Measurements from ENCODE around the gene CDKN2B. TPM values are rescaled to one million over a fixed set of nuclear protein-coding genes. Genes with fewer than 3 reads are reported as not detected.

CDKN2B gene
- total RNA-seq, 2 donors from 2014 or later, result 4.5 to 11.4 TPM

GRCh38 chr9:21982391-21982790 lies 26.7 kb downstream of the CDKN2B start:
- Histone ChIP-seq H3K9ac (ENCODE audit: extremely low read depth, low read length, poor library complexity, severe bottlenecking) (no peak overlapping the region), H3K4me3 (ENCODE audit: low read length) (no peak overlapping the region), H3K36me3 (ENCODE audit: control insufficient read depth, insufficient read depth, low read length) (no peaks in the 10 kb centered on the region), H3K27ac (ENCODE audit: low read depth, low read length) (no peak overlapping the region), H3K4me1 (ENCODE audit: control insufficient read depth, insufficient read depth, low read length) (no peaks in the 10 kb centered on the region), H3K27me3 (ENCODE audit: control insufficient read depth, insufficient read depth, low read length, poor library complexity, severe bottlenecking) (peaks cover 96% of the 10 kb centered on the region), H3K9me3 (ENCODE audit: control insufficient read depth, low read length) (no peaks in the 10 kb centered on the region)
- peaks cover 95% of the 10 kb centered on the region for H3K27me3 Mint-ChIP-seq (ENCODE audit: insufficient read depth)
- no peaks in the 10 kb centered on the region for H3K9me3 Mint-ChIP-seq
- TF ChIP-seq CTCF (conservative IDR thresholded peaks at IDR 0.05), result no peak
- H3K27ac Mint-ChIP-seq, result no peak overlapping the region
- H3K4me3 Mint-ChIP-seq, result no peak overlapping the region
- no peaks in the 10 kb centered on the region for H3K4me1 Mint-ChIP-seq
- no peaks in the 10 kb centered on the region for H3K36me3 Mint-ChIP-seq (ENCODE audit: low read depth)
- DNase-seq, result no peak
- no CpG with 5 or more reads among the region's 1 CpG for WGBS, 2 experiments (ENCODE audit: insufficient coverage in 1 of 2, insufficient read length in 1 of 2)

GRCh38 chr9:21976334-21976875 lies 32.7 kb downstream of the CDKN2B start:
- H3K9me3 ChIP-seq (ENCODE audit: control insufficient read depth, low read length), result no peaks in the 10 kb centered on the region
- H3K36me3 Mint-ChIP-seq (ENCODE audit: low read depth), result no peaks in the 10 kb centered on the region
- H3K27me3 Mint-ChIP-seq (ENCODE audit: insufficient read depth), result peaks cover 96% of the 10 kb centered on the region
- no peak overlapping the region for H3K4me3 ChIP-seq (ENCODE audit: low read length)
- no peak overlapping the region for H3K27ac ChIP-seq (ENCODE audit: low read depth, low read length)
- DNase-seq, result no peak
- no peaks in the 10 kb centered on the region for H3K4me1 ChIP-seq (ENCODE audit: control insufficient read depth, insufficient read depth, low read length)
- no peaks in the 10 kb centered on the region for H3K36me3 ChIP-seq (ENCODE audit: control insufficient read depth, insufficient read depth, low read length)
- no peak overlapping the region for H3K9ac ChIP-seq (ENCODE audit: extremely low read depth, low read length, poor library complexity, severe bottlenecking)
- H3K4me1 Mint-ChIP-seq, result peaks cover 5% of the 10 kb centered on the region
- 37 to 38% methylated on average over 12 to 19 of the region's 19 CpGs for WGBS, 2 experiments (ENCODE audit: insufficient coverage in 1 of 2, insufficient read length in 1 of 2)
- no peaks in the 10 kb centered on the region for H3K9me3 Mint-ChIP-seq
- H3K4me3 Mint-ChIP-seq, result no peak overlapping the region
- no peak overlapping the region for H3K27ac Mint-ChIP-seq
- no peak for TF ChIP-seq CTCF (conservative IDR thresholded peaks at IDR 0.05)
- peaks cover 96% of the 10 kb centered on the region for H3K27me3 ChIP-seq (ENCODE audit: control insufficient read depth, insufficient read depth, low read length, poor library complexity, severe bottlenecking)

GRCh38 chr9:21974722-21975409 lies 34.2 kb downstream of the CDKN2B start:
- Mint-ChIP-seq H3K36me3 (ENCODE audit: low read depth) (no peaks in the 10 kb centered on the region), H3K4me3 (peak overlapping the region; percentile 64), H3K4me1 (peaks cover 9% of the 10 kb centered on the region), H3K27ac (no peak overlapping the region), H3K27me3 (ENCODE audit: insufficient read depth) (peaks cover 99% of the 10 kb centered on the region), H3K9me3 (no peaks in the 10 kb centered on the region)
- Histone ChIP-seq H3K27ac (ENCODE audit: low read depth, low read length) (no peak overlapping the region), H3K4me3 (ENCODE audit: low read length) (peak overlapping the region; percentile 80), H3K9ac (ENCODE audit: extremely low read depth, low read length, poor library complexity, severe bottlenecking) (no peak overlapping the region), H3K4me1 (ENCODE audit: control insufficient read depth, insufficient read depth, low read length) (no peaks in the 10 kb centered on the region), H3K9me3 (ENCODE audit: control insufficient read depth, low read length) (peaks cover 5% of the 10 kb centered on the region), H3K36me3 (ENCODE audit: control insufficient read depth, insufficient read depth, low read length) (no peaks in the 10 kb centered on the region), H3K27me3 (ENCODE audit: control insufficient read depth, insufficient read depth, low read length, poor library complexity, severe bottlenecking) (peaks cover 100% of the 10 kb centered on the region)
- no peak for TF ChIP-seq CTCF (conservative IDR thresholded peaks at IDR 0.05)
- peak; percentile 90 for DNase-seq
- WGBS, 2 experiments (ENCODE audit: insufficient coverage in 1 of 2, insufficient read length in 1 of 2), result 0 to 2% methylated on average over 17 to 51 of the region's 51 CpGs

Measured in endodermal cell (in vitro differentiated cells).